Hematopoietic multipotent progenitor cell (in vitro differentiated cells): ENCODE data around the gene MAPRE2. TPM values are rescaled to one million over a fixed set of nuclear protein-coding genes. Genes with fewer than 3 reads are reported as not detected.

Source experiments
- DNase-seq, 3 donors: peaks; one replicate each; pipeline ENCODE4 v3.0.0-alpha.2; 2011 to 2015; ENCODE audit warnings: low read depth in 2 of 3, low spot score in 2 of 3
- total RNA-seq: library from RNA; depleted of rRNA; stranded (reverse); fragments of >200 nt; gene quantifications from one replicate; pipeline ENCODE4 v1.2.3, GENCODE V29; 2012

Gene MAPRE2
- 77.6 TPM for total RNA-seq

DNA sequence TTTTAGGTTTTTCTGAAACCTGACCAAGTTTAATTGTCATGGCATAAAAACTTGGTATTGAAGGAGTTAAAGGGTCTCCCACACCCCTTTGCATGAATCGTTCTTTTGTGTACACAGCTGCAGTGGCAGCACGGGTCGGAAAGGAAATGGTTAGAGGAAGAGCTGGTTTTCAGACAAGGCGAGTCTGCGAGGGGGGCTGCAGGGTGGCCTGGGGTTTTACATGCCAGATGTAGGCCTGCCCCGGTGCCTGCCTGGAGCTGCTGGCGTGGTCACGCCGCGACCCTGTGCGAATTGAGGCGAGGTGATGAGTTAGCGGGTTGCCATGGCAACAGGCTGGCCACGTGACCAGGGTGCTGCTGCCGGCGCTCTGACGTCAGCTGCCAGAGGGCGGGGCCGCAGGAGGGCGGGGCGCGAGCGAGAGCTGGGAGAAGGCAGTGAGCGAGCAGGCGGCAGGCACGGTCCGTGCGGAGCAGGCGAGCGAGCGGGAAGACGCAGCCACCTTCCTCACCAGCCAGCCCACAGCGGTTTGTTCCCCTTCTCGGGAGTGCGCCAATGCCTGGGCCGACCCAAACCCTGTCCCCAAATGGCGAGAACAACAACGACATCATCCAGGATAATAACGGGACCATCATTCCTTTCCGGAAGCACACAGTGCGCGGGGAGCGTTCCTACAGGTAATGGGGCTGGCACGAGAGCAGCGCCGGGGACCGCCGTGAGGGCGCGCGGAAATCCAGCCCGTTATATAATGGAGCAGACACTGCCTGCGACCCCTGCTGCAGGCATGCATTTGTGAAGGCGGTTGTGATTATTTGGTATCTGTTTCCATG lies at the start of gene MAPRE2:
Gene MAPRE2, plus strand, starts transcription at position 426 of the 827 bp plus-strand sequence. Its CDS starts 127 bp downstream, at position 553.
- peak; percentile 100 for DNase-seq

DNA sequence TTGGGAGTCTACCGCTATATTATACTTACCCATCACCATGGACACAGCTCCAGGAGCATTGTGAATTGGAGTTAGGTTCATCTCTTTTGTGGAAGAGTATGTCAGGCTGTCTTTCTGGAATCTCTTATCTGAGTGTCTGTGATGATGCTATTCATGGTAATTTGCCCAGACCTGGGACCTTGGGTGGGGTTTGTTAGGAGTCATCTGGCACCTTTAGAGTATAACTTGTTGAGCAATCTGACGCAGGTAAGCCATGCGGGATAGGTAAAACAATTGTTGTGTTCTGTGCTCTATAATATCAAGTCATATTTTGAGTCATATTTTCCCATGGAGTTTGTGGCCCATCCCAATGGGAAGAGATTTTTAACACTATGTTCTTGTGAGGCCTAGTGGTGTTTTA lies 49.7 kb upstream of the MAPRE2 start:
- no peak for DNase-seq

GRCh38 chr18:34993289-34993688 lies 47.9 kb upstream of the MAPRE2 start:
- peak in 1 of 3 donors; percentile 52 for DNase-seq

DNA sequence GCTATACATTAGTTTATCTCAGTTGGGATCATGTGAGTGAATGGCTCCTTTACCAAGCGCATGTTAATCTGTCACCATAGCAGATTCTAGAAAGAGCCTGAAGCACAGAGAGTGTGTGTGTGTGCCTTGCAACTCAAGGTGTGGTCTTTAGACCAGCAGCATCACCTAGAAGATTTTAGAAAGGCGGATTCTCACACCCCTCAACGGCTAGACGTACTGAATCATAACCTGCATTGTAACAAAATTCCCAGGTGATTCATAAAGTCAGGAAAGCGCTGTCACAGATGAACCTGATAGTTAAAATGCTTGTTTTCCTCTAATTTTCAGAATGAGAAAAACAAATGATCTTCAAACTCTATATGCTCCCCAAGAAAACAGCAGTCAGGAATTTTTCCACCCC lies 45.5 kb upstream of the MAPRE2 start:
- no peak for DNase-seq

DNA sequence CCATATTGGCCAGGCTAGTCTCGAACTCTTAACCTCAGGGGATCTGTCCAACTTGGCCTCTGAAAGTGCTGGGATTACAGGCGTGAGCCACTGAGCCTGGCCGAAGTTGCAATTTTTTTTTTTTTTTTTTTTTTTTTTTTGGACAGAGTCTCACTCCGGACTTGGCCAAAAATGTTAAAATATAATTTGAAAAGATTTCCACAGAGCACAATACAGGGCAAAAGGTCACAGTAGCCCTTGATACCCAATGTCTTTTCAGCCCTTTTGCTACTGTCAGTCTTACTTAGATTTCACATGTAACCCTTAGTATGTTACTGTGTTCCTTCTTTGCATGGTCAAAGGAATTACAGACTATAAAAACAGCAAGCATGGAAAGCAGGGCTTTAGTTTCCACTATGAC lies 42.6 kb upstream of the MAPRE2 start:
- DNase-seq = no peak

GRCh38 chr18:34999756-35000289 lies 41.4 kb upstream of the MAPRE2 start:
- DNase-seq = no peak

DNA sequence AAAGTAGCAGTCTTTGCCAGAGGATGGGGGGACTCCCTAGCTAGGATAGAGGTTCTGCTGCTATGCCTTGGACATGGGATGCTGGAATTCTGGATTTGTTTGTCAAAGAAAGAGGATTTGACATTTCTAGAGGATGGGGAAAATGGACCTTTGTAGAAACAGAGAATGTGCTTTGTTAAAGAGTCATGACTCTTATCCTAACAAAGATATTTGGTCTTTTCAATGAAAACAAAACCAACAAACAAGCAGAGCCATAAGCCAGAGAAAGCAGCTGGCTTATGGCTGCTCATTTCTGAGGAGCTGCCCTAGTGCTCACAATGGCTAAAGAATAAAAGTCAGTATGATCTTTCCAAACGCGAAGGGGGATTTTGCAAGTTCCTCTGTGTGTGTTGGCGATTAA lies 40.8 kb upstream of the MAPRE2 start:
- DNase-seq = no peak

DNA sequence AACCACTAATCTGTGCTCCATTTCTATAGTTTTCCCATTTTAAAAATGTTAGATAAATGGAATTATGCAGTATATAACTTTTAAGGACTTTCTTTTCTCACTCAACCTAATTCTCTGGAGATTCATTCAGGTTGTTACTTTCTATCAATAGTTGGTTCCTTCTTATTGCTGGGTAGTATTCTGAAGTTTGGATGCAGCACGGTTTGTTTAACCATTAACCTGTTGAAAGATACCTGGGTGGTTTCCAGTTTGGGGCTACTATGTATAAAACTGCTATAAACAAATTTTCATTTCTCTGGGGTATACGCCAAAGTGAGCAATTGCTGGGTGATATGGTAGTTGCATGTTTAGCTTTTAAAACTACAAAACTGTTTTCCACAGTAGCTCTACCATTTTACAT lies 39.1 kb upstream of the MAPRE2 start:
- DNase-seq = no peak

DNA sequence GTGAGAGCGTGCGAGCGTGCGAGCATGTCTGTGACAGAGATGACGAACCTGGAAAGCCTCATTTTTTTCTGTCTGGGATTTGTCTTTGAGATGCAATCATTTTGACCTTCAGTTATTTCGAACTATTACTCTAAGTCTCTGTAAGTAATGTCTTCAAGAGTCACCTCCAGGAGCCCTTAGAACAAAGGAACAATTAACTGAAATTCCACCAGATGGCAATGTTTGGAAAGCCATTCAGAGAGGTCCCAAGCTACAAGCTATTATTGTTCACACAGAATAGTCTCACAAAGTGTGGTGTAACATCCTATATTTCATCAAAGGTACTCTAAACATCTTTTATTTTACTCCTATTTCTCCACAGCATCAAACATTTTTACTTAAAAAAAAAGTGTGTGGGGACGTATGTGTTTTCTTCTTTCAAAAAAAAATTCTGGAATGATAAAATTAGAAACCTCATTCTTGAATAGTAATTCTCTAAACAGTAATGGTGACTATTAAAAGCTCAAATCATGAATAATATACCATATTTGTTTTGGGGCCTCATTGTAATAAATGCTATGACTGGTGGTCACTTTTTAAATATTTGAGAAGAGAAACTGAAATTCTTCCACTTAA lies 35.1 kb upstream of the MAPRE2 start:
- peak; percentile 26 to 83 (median 60) for DNase-seq

DNA sequence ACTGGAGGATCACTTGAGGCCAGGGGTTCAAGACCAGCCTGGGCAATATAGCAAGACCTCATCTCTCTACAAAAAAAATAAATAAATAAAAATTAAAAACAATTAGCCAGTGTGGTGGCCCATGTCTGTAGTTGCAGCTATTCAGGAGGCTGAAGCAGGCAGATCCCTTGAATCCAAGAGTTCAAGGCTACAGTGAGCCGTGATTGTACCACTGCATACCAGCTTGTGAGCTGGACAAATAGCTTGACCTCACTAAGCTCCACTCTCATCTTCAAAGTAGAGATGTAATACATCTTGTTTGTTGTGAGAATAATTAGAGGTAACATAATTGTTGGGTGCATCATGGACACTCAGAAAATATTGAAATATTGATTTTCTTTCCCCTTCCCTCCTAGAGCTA lies 31.1 kb upstream of the MAPRE2 start:
- DNase-seq = no peak

- no peak for DNase-seq
Observed at GRCh38 chr18:35010993-35011392, 30.2 kb upstream of the MAPRE2 start.

DNA sequence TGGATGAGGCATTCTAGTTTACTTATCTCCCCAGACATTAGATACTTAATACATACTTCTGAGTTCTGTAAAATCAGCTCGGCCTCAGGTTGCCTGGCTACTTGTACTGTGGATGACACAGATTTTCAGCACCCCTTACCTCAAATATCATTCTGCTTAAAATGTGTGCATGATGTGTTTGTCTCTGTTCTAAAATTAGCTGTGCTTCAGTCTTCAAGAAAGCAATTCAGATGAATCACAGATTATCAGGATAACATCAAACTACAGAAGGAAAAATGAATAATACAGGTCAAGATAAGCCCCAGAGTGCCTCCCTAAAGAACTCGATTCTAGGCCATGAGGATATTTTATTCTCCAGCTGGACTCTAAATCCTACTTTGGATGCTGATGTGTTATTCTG lies 21.3 kb upstream of the MAPRE2 start:
- no peak for DNase-seq

DNA sequence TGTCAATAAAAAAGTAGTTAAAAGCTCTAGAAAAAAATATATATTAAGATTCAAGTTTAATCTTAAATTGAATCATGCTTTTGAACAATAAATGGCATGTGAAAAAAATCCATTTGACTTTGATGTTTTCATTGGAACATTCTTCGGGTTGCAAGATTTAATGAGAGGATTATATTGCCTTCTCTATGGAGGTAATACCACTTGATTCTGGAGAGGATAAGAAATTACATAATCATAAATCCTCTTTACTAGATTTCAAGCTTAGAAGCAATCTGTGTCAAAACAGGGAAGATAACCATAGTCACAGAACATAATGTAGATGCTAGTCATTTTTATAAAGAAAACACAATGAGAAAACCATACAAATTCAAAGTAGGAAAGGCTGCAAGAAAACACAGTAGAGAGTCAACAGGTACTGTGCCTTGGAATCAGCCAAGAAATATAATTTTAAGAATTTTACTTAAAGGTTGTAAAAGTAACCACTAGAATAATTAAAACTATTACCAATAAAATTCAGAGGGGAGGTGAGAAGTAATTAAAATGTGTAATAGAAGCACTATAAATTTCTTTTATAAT lies 18.7 kb upstream of the MAPRE2 start:
- DNase-seq = no peak

DNA sequence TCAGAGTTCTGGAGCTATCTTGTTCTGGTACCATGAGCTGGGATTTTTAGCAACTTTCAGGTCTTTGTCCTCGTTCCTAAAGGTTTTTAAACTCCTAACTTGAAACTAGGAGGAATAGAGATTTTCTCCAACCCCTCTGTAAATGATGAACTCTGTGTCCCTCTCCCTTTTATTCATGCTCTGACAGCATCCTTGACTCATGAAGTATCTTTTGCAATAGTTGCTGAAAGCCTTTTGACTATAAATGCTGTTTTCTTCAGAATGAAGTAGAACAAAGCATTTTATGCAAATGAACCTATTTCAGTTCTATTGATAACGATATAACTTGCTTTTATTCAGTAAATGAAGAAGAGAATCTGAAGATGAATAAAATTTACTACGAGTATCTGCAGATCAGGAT lies 17.0 kb upstream of the MAPRE2 start:
- no peak for DNase-seq

GRCh38 chr18:35024965-35025364 lies 16.2 kb upstream of the MAPRE2 start:
- no peak for DNase-seq

- DNase-seq = peak in 2 of 3 donors; percentile 60 to 71
Observed at GRCh38 chr18:35026407-35027061, 14.7 kb upstream of the MAPRE2 start.

DNA sequence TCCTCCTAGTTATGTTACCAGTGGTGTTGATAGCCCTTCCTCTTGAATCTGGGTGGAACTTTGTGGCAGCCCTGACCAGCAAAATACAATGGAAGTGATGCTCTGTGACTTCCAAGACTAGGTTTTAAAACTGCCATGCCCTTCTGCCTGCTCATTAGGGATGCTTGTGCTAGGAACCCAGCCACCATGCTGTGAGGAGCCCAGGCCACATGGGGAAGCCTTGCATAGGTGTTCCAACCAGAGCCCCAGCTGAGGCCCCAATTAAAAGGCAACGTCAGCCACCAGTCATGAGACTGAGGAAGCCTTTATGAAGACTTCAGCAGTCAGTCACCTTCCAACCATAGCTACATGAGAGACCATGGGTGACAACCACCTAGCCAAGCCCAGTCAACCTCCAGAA lies 14.0 kb upstream of the MAPRE2 start:
- DNase-seq = no peak

DNA sequence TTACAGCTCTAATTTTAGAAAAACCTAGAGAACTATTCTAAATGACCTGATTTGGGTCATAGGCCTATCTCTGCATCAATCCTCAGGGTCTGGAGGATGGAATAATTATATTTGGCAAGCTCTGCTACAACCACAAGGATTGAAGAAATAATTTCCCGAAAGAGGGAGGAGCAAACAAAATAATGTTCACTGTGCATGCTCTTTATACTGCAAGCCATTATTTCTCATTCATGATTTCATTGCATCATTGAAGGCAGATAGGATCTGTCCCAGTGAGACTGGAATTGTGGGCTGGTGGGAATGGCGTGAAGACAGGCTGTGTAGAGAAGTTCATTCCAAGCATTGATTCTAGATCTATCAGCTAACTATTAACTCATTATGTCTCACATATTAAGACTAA lies 12.7 kb upstream of the MAPRE2 start:
- DNase-seq = no peak

GRCh38 chr18:35029103-35029502 lies 12.1 kb upstream of the MAPRE2 start:
- no peak for DNase-seq

GRCh38 chr18:35029770-35030169 lies 11.4 kb upstream of the MAPRE2 start:
- peak in 1 of 3 donors; percentile 60 for DNase-seq
